B cell (primary cell): ENCODE measurements around the gene CNTNAP2. TPM values are rescaled to one million over a fixed set of nuclear protein-coding genes. Genes with fewer than 3 reads are reported as not detected.

ENCODE experiments used
- ATAC-seq: fragments of 200-7000 bp; cut with Tn5 transposase; one replicate; pipeline ENCODE4 v1.10.0; 2021; ENCODE audit warnings: low read depth, mild to moderate bottlenecking, moderate number of reproducible peaks, moderate library complexity
- CTCF ChIA-PET: fragments of 350-600 bp; sonication (Branson Sonifier 250); formaldehyde crosslinking; loops from one replicate; lab custom pipeline; 2021; ENCODE audit warnings: antibody characterized with exemption, inconsistent platforms; lab: Charles Lee
- POLR2A ChIA-PET: fragments of 350-600 bp; sonication (Branson Sonifier 250); formaldehyde crosslinking; loops from one replicate; lab custom pipeline; 2021; ENCODE audit warnings: antibody characterized with exemption; lab: Charles Lee
- DNase-seq: peaks from one replicate; pipeline ENCODE4 v3.0.0; 2013
- H2AFZ ChIP-seq: 2 replicates; pipeline ENCODE4 v1.6.1; 2012; ENCODE audit warnings: mild to moderate bottlenecking, low read depth, low read length; ENCODE audit not compliant: insufficient read depth, poor library complexity, severe bottlenecking
- H3K27ac ChIP-seq, 2 donors: 1 replicate in 1 of 2; 2 replicates in 1 of 2; pipeline ENCODE4 v1.5.1; 2012 to 2013; ENCODE audit warnings: low read length in 2 of 2, mild to moderate bottlenecking in 2 of 2, moderate library complexity in 1 of 2
- H3K27me3 ChIP-seq, 4 experiments: fragments of 200-600 bp in 1 of 4; sonication (generic) in 1 of 4; replicated peaks in 1 of 4; 1 replicate in 2 of 4; 2 replicates in 2 of 4; pipeline versions ENCODE4 v1.6.1 to v1.7.0; 2013 to 2016; ENCODE audit warnings: low read length in 3 of 4, mild to moderate bottlenecking in 2 of 4, mixed read lengths in 1 of 4, moderate library complexity in 1 of 4; ENCODE audit not compliant: insufficient read depth in 4 of 4, control insufficient read depth in 3 of 4; ENCODE audit errors: control extremely low read depth in 1 of 4
- H3K36me3 ChIP-seq, 2 experiments: replicated peaks in 1 of 2; 1 replicate in 1 of 2; 2 replicates in 1 of 2; pipeline versions ENCODE4 v1.6.1 to v1.7.1; 2013; ENCODE audit warnings: low read length in 1 of 2; ENCODE audit not compliant: insufficient read depth in 2 of 2, control insufficient read depth in 1 of 2; ENCODE audit errors: control extremely low read depth in 1 of 2, extremely low read depth in 1 of 2
- H3K4me1 ChIP-seq, 2 donors: fragments of 200-600 bp in 1 of 2; sonication (generic) in 1 of 2; 1 replicate in 1 of 2; 2 replicates in 1 of 2; pipeline versions ENCODE4 v1.5.1 to v1.6.1; 2013 to 2017; ENCODE audit warnings: low read length in 2 of 2; ENCODE audit not compliant: control insufficient read depth in 2 of 2, insufficient read depth in 2 of 2
- H3K4me2 ChIP-seq: replicated peaks from 2 replicates; pipeline ENCODE3; 2012; ENCODE audit warnings: mild to moderate bottlenecking, low read depth, low read length; ENCODE audit not compliant: poor library complexity, severe bottlenecking
- H3K4me3 ChIP-seq, 5 experiments: fragments of 200-600 bp in 1 of 5; sonication (generic) in 1 of 5; 1 replicate in 3 of 5; 2 replicates in 2 of 5; pipeline versions ENCODE4 v1.5.1 to v1.7.0; 2011 to 2016; ENCODE audit warnings: low read length in 4 of 5, mild to moderate bottlenecking in 4 of 5, low read depth in 2 of 5, control low read depth in 1 of 5, moderate library complexity in 1 of 5; ENCODE audit not compliant: insufficient read depth in 1 of 5; ENCODE audit errors: control extremely low read depth in 1 of 5, extremely low read depth in 1 of 5
- H3K79me2 ChIP-seq: fragments of 200-600 bp; sonication (generic); one replicate; pipeline ENCODE4 v1.6.0; 2016; ENCODE audit warnings: low read length; ENCODE audit not compliant: control insufficient read depth, insufficient read depth
- H3K9ac ChIP-seq: fragments of 200-600 bp; sonication (generic); 2 replicates; pipeline ENCODE4 v1.6.1; 2017; ENCODE audit warnings: mild to moderate bottlenecking, low read length, moderate library complexity
- H3K9me3 ChIP-seq, 3 donors: one replicate each; pipeline versions ENCODE4 v1.6.1 to v1.7.1; 2013; ENCODE audit warnings: low read length in 2 of 3; ENCODE audit not compliant: control insufficient read depth in 2 of 3, insufficient read depth in 1 of 3; ENCODE audit errors: control extremely low read depth in 1 of 3
- H4K20me1 ChIP-seq: 2 replicates; pipeline ENCODE4 v1.6.0; 2012; ENCODE audit warnings: mild to moderate bottlenecking, low read length; ENCODE audit not compliant: insufficient read depth, control insufficient read depth, poor library complexity, severe bottlenecking
- H3K27ac Mint-ChIP-seq: one replicate; pipeline ENCODE4 v1.8.0; 2021; ENCODE audit warnings: mixed read lengths
- H3K27me3 Mint-ChIP-seq: one replicate; pipeline ENCODE4 v1.8.0; 2021; ENCODE audit warnings: mixed read lengths
- H3K4me1 Mint-ChIP-seq: one replicate; pipeline ENCODE4 v1.8.0; 2021; ENCODE audit warnings: mixed read lengths
- H3K4me3 Mint-ChIP-seq: one replicate; pipeline ENCODE4 v1.8.0; 2021; ENCODE audit warnings: mixed read lengths
- H3K9me3 Mint-ChIP-seq: one replicate; pipeline ENCODE4 v1.8.0; 2022; ENCODE audit warnings: mixed read lengths; ENCODE audit not compliant: insufficient read depth
- CTCF ChIP-seq: fragments of 200-600 bp; IDR thresholded peaks from one replicate; pipeline ENCODE4 v1.8.0; 2022; ENCODE audit warnings: antibody characterized with exemption, mild to moderate bottlenecking
- EZH2 ChIP-seq: IDR thresholded peaks from 2 replicates; pipeline ENCODE4 v1.6.1; 2012; ENCODE audit warnings: borderline replicate concordance, low read depth, mild to moderate bottlenecking, moderate library complexity, low read length; ENCODE audit not compliant: insufficient read depth, poor library complexity, severe bottlenecking
- WGBS: methylation state at CpG from one replicate; pipeline ENCODE4 v1.1.5; 2013; ENCODE audit warnings: missing lambda C conversion rate; ENCODE audit not compliant: insufficient coverage; 5-methylcytosine and 5-hydroxymethylcytosine counted together
- intact Hi-C: fragments of 100-400 bp; cut with micrococcal nuclease; formaldehyde crosslinking; loops from one replicate; pipeline ENCODE4 v1.10.0; 2022
- polyA plus RNA-seq: library from polyadenylated mRNA; depleted of rRNA; stranded (reverse); fragments of >200 nt; gene quantifications from 2 replicates; pipeline ENCODE4 v1.2.3, GENCODE V29; 2012
- total RNA-seq, 2 donors: library from RNA; stranded (reverse); fragments of 120-200 nt in 1 of 2; gene quantifications; 1 replicate in 1 of 2; 2 replicates in 1 of 2; pipeline versions ENCODE4 v1.2.3 to v1.2.4, GENCODE V29; 2013 to 2022

Gene CNTNAP2
- total and polyA plus RNA-seq, 2 donors (not counting 1 experiment from before 2014, with no cell fraction given): 7.4 to 16.6 TPM

GRCh38 chr7:146805082-146805481 is 688.5 kb downstream of the CNTNAP2 start:
- no peak for ATAC-seq
- WGBS: no CpG with 5 or more reads among the region's 1 CpG
- H3K4me3 ChIP-seq: no peak overlapping the region
- H3K4me1 ChIP-seq: no peaks in the 10 kb centered on the region
- no peaks in the 10 kb centered on the region for H3K36me3 ChIP-seq
- Mint-ChIP-seq H3K9me3 (no peaks in the 10 kb centered on the region), H3K4me3 (no peak overlapping the region), H3K27me3 (no peaks in the 10 kb centered on the region), H3K27ac (no peak overlapping the region), H3K4me1 (no peaks in the 10 kb centered on the region)
- no peak for DNase-seq
- H3K27me3 ChIP-seq: no peaks in the 10 kb centered on the region
- no peak overlapping the region for H3K4me2 ChIP-seq
- H3K27ac ChIP-seq: no peak overlapping the region
- H2AFZ ChIP-seq: no peak overlapping the region
- peaks cover 0 to 3% (median 0%) of the 10 kb centered on the region in 3 donors for H3K9me3 ChIP-seq
- POLR2A ChIA-PET: no interaction called here
- no peak for TF ChIP-seq EZH2
- TF ChIP-seq CTCF: no peak
- intact Hi-C loops: no loop called here
- no peak overlapping the region for H3K9ac ChIP-seq
- no peaks in the 10 kb centered on the region for H3K79me2 ChIP-seq
- H4K20me1 ChIP-seq: no peaks in the 10 kb centered on the region
- CTCF ChIA-PET: no interaction called here

GRCh38 chr7:146826329-146826728 is 709.7 kb downstream of the CNTNAP2 start:
- DNase-seq: no peak
- H3K4me1 Mint-ChIP-seq: no peaks in the 10 kb centered on the region
- no peak overlapping the region for H2AFZ ChIP-seq
- H3K27me3 ChIP-seq: no peaks in the 10 kb centered on the region
- 100% methylated on average over 1 of the region's 2 CpGs for WGBS
- H3K9me3 Mint-ChIP-seq: peaks cover 2% of the 10 kb centered on the region
- H3K9me3 ChIP-seq: no peaks in the 10 kb centered on the region
- TF ChIP-seq CTCF (no peak), EZH2 (no peak)
- H3K27ac ChIP-seq: no peak overlapping the region
- no peaks in the 10 kb centered on the region for H3K36me3 ChIP-seq
- no peaks in the 10 kb centered on the region for H3K79me2 ChIP-seq
- no peak overlapping the region for H3K4me3 ChIP-seq
- POLR2A ChIA-PET: no interaction called here
- no peak overlapping the region for H3K4me2 ChIP-seq
- CTCF ChIA-PET: no interaction called here
- H3K4me1 ChIP-seq: no peaks in the 10 kb centered on the region
- no peak overlapping the region for H3K4me3 Mint-ChIP-seq
- no peak for ATAC-seq
- H4K20me1 ChIP-seq: no peaks in the 10 kb centered on the region
- H3K9ac ChIP-seq: no peak overlapping the region
- intact Hi-C loops: no loop called here
- H3K27ac Mint-ChIP-seq: no peak overlapping the region
- no peaks in the 10 kb centered on the region for H3K27me3 Mint-ChIP-seq
